ENCODE results near the gene YWHAG. TPM values are rescaled to one million over a fixed set of nuclear protein-coding genes. Genes with fewer than 3 reads are reported as not detected.
A peak's percentile ranks its signal among the peaks of the same experiment; 100 is the strongest.

YWHAG gene
- total RNA-seq, 1 experiment from 2014 or later = 241 TPM

DNA sequence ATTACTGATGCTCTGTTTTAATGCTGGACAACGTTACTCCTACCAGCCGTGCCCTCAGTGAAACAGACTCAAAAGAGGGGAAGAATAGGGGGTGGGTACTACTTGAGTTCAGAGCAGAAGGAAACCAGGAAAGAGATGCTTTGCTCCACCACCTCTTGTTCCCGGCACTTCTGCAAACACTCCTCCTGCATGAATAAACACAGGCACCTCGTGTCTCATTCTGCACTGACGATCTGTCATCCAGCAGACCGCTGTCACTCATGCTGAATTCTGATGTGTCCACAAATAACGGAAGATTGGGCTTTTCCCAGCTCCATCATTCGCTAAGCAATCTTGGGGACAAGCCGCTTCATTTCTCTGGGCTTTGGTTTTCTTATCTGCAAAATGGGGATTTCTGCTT lies 26.7 kb downstream of the YWHAG start:
- no CpG with 5 or more reads among the region's 9 CpGs for WGBS (ENCODE audit: extremely low coverage, insufficient read length, low lambda C conversion rate)

More for the DNA sequence above, 26.7 kb downstream of the YWHAG start:
- Mint-ChIP-seq H3K9me3 (no peaks in the 10 kb centered on the region), H3K4me1 (peaks cover 3 to 11% of the 10 kb centered on the region in 2 experiments; a peak in 3 of 4 replicates), H3K27me3 (ENCODE audit: low read depth) (no peaks in the 10 kb centered on the region), H3K27ac (peak overlapping the region in 2 of 3 experiments; percentile 37 to 77; a peak in 2 of 7 replicates), H3K4me3 (no peak overlapping the region), H3K36me3 (ENCODE audit: insufficient read depth in 1 of 3, low read depth in 3 of 3) (peaks cover 37 to 53% (median 53%) of the 10 kb centered on the region in 3 experiments; a peak in 6 of 7 replicates)
- Histone ChIP-seq H3K27me3 (ENCODE audit: insufficient read depth, low read length) (no peaks in the 10 kb centered on the region), H3K18ac (ENCODE audit: insufficient read length, low read depth, low read length) (no peak overlapping the region), H2AK5ac (ENCODE audit: insufficient read length, low read length) (no peak overlapping the region), H4K20me1 (ENCODE audit: control insufficient read depth, insufficient read depth, insufficient read length) (no peaks in the 10 kb centered on the region), H4K5ac (ENCODE audit: insufficient read length, low read depth, low read length) (no peak overlapping the region), H3K14ac (ENCODE audit: insufficient read depth, low read length) (no peak overlapping the region), H3K56ac (ENCODE audit: insufficient read length, low read depth, low read length) (no peak overlapping the region), H3K4me1 (ENCODE audit: insufficient read depth, low read length) (no peaks in the 10 kb centered on the region; the same call in 1 of the 2 replicates), H3K27ac (ENCODE audit: insufficient read length, low read depth, low read length) (no peak overlapping the region), H4K8ac (replicated peaks; ENCODE audit: insufficient read length, low read depth, low read length) (no peak overlapping the region), H3K9ac (ENCODE audit: extremely low read depth, insufficient read length, low read length) (no peak overlapping the region), H3K79me2 (ENCODE audit: insufficient read depth, low read length) (peaks cover 52% of the 10 kb centered on the region; the same call in 1 of the 2 replicates), H3K23me2 (ENCODE audit: insufficient read length, low read depth, low read length, poor library complexity, severe bottlenecking) (no peaks in the 10 kb centered on the region), H3K9me3 (ENCODE audit: control insufficient read depth, low read depth, low read length) (no peaks in the 10 kb centered on the region), H2BK20ac (ENCODE audit: low read depth, low read length, poor library complexity, severe bottlenecking) (no peak overlapping the region), H3K4ac (ENCODE audit: low read depth, low read length) (no peak overlapping the region), H3T11ph (ENCODE audit: low read length) (no peak overlapping the region), H2AFZ (ENCODE audit: low read length) (no peak overlapping the region), H4K91ac (ENCODE audit: insufficient read length, low read depth, low read length) (no peak overlapping the region), H2BK120ac (ENCODE audit: low read depth, low read length, poor library complexity, severe bottlenecking) (no peak overlapping the region), H3K23ac (ENCODE audit: insufficient read length, low read depth, low read length) (no peak overlapping the region), H3K4me2 (ENCODE audit: insufficient read depth, insufficient read length, low read length) (no peak overlapping the region), H2BK15ac (ENCODE audit: low read depth, low read length) (no peak overlapping the region), H2BK5ac (ENCODE audit: insufficient read length, low read length) (no peak overlapping the region), H3K79me1 (ENCODE audit: insufficient read depth, low read depth, low read length, poor library complexity, severe bottlenecking) (peaks cover 7% of the 10 kb centered on the region), H2BK12ac (ENCODE audit: insufficient read length, low read depth, low read length) (no peak overlapping the region)
- no peak for DNase-seq
- TF ChIP-seq CTCF (conservative IDR thresholded peaks at IDR 0.05) = no peak
